H1 (cell line): ENCODE measurements around the gene ARSA.
A peak's percentile ranks its signal among the peaks of the same experiment; 100 is the strongest.

Source experiments
- CTCF ChIP-seq, 3 experiments: IDR thresholded peaks; 1 replicate in 2 of 3; 2 replicates in 1 of 3; pipeline versions ENCODE4 v1.5.1 to v1.6.1; 2011; ENCODE audit warnings: low read length in 3 of 3, mild to moderate bottlenecking in 3 of 3, inconsistent platforms in 2 of 3, low read depth in 1 of 3, moderate library complexity in 1 of 3; ENCODE audit not compliant: insufficient read depth in 1 of 3; ENCODE audit errors: control extremely low read depth in 1 of 3
- EZH2 ChIP-seq: fragments of 200-600 bp; sonication (generic); IDR thresholded peaks from 2 replicates; pipeline ENCODE4 v1.7.1; 2012; ENCODE audit warnings: low read depth, mild to moderate bottlenecking, moderate library complexity, low read length, inconsistent platforms; ENCODE audit not compliant: severe bottlenecking
- POLR2AphosphoS5 ChIP-seq: IDR thresholded peaks from 2 replicates; pipeline ENCODE4 v1.6.1; 2011; ENCODE audit warnings: low read depth, low read length
- YY1 ChIP-seq: IDR thresholded peaks from 2 replicates; pipeline ENCODE4 v1.6.1; 2011; ENCODE audit warnings: low read depth, mild to moderate bottlenecking, low read length

GRCh38 chr22:50621948-50622722, 5.8 kb downstream of the ARSA start:
- TF ChIP-seq POLR2AphosphoS5 = no peak
- no peak for TF ChIP-seq YY1
- peak; percentile 34 to 38 (median 35); a peak in 3 of 4 replicates for TF ChIP-seq CTCF (IDR thresholded peaks at IDR 0.05; ENCODE audit: control extremely low read depth in 1 of 3, insufficient read depth in 1 of 3, low read depth in 1 of 3, low read length in 3 of 3)
- no peak for TF ChIP-seq EZH2
